Occipital lobe (tissue), 2 donors: Measurements from ENCODE around the gene GAS2. TPM values are rescaled to one million over a fixed set of nuclear protein-coding genes. Genes with fewer than 3 reads are reported as not detected.
"Not testable (repeated sequence)": the region's sequence is repeated elsewhere in the genome, so short reads cannot be mapped to it uniquely, and the experiment has no call there.

ENCODE experiments used
- DNase-seq: peaks from one replicate; lab custom pipeline; 2025; lab: John Stamatoyannopoulos, UW
- total RNA-seq: library from RNA; depleted of rRNA; stranded (reverse); fragments of >200 nt; gene quantifications from one replicate; pipeline ENCODE4 v1.2.3, GENCODE V29; 2014

The GAS2 gene
- 13.4 TPM for total RNA-seq

GRCh38 chr11:22666325-22666687 is at the start of gene GAS2:
Gene GAS2, plus strand, starts transcription at chr11:22666611. Its CDS starts 8,259 bp downstream, at chr11:22674870.
- DNase-seq: no peak

GRCh38 chr11:22617868-22618267 is 48.5 kb upstream of the GAS2 start:
- DNase-seq: no peak

- peak; percentile 79 for DNase-seq
Measured at GRCh38 chr11:22624742-22625447, 41.5 kb upstream of the GAS2 start.

GRCh38 chr11:22625448-22626287 is 40.7 kb upstream of the GAS2 start, which contains the start of gene FANCF:
Gene FANCF, minus strand, starts transcription at chr11:22625823. Its CDS starts 13 bp downstream, at chr11:22625810.
- DNase-seq: peak; percentile 90

GRCh38 chr11:22626573-22627239 is 39.7 kb upstream of the GAS2 start:
- DNase-seq: no peak

GRCh38 chr11:22627421-22627820 is 39.0 kb upstream of the GAS2 start:
- no peak for DNase-seq

- DNase-seq: no peak
Measured at GRCh38 chr11:22633354-22633902, 33.0 kb upstream of the GAS2 start.

GRCh38 chr11:22634897-22635629 is 31.3 kb upstream of the GAS2 start:
- DNase-seq: no peak

GRCh38 chr11:22635689-22636088 is 30.7 kb upstream of the GAS2 start:
- DNase-seq: no peak

- DNase-seq: no peak
Measured at GRCh38 chr11:22640862-22641261, 25.5 kb upstream of the GAS2 start.

- no peak for DNase-seq
Measured at GRCh38 chr11:22641559-22641958, 24.9 kb upstream of the GAS2 start.

- not testable (repeated sequence) for DNase-seq
Measured at GRCh38 chr11:22652346-22652745, 14.1 kb upstream of the GAS2 start.

GRCh38 chr11:22656130-22656529 is 10.3 kb upstream of the GAS2 start:
- no peak for DNase-seq

- no peak for DNase-seq
Measured at GRCh38 chr11:22657101-22657694, 9.2 kb upstream of the GAS2 start.

- DNase-seq: no peak
Measured at GRCh38 chr11:22659783-22660182, 6.6 kb upstream of the GAS2 start.

GRCh38 chr11:22666688-22667439 is 453 bp downstream of the GAS2 start:
- peak; percentile 43 for DNase-seq

- no peak for DNase-seq
Measured at GRCh38 chr11:22668005-22668796, 1.8 kb downstream of the GAS2 start.

- no peak for DNase-seq
Measured at GRCh38 chr11:22669368-22669767, 3.0 kb downstream of the GAS2 start.

GRCh38 chr11:22670830-22671229 is 4.4 kb downstream of the GAS2 start:
- no peak for DNase-seq
